DMS114 treated with DMSO at 0.1 percent for 48 hours (cell line): ENCODE results near the gene SLTM.
"Not testable (repeated sequence)": the region's sequence is repeated elsewhere in the genome, so short reads cannot be mapped to it uniquely, and the experiment has no call there.

Source experiments
- DNase-seq: peaks from one replicate; lab custom pipeline; 2025; ENCODE audit not compliant: unreplicated experiment; lab: John Stamatoyannopoulos, UW

Gene SLTM

DNA sequence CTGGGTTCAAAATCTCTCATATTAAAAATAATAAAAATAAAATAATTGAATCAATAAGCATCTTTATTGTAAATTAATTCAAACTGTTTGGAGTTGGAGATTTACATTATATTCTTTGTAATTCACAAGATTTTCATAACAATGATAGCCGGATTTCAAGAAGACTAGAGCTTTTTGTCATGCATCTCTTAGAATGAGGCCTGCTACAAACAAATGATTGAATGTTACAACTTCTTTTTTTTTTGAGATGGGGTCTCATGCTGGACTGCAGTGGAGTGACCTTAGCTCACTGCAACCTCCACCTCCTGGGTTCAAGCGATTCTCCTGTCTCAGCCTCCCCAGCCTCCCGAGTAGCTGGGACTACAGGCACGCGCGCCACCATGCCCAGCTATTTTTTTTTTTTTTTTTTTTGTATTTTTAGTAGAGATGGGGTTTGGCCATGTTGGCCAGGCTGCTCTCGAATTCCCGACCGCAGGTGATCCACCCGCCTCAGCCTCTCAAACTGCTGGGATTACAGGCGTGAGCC is 3.5 kb downstream of the SLTM start:
- no peak for DNase-seq

DNA sequence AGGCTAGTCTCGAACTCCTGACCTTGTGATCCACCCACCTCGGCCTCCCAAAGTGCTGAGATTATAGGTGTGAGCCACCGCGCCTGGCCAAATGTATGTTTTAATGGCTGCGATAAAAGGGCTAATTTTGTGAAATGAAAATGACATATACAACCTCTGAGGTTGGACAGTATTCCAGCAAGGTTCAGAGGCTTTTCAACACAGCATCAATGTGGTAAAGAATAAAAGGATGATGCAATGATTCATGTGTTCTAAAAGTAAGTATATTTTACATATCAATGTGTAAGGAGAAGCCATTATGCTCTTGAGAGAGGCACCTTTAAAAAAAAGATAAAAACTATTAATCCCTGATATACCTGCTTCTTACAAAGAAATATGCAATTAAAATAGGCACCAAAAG is 6.7 kb downstream of the SLTM start:
- no peak for DNase-seq

DNA sequence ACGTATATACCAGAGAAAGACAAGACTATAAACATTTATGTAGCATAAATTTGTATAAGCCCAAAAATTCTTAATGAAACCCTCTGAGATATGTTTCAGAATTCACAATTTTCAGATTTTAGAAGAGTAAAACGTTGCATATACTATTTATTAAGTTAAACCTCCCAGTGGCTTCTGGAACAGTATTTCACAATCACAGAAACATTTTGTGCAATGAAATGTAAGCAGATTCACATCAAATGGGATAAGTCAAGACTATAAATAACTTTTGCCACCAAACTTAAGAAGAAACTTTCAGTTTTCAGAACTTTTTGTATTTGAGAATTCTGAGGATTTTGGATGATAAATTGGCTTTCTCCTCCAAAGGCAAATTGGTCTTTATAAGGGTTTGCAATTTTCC is 9.2 kb downstream of the SLTM start:
- DNase-seq = no peak

DNA sequence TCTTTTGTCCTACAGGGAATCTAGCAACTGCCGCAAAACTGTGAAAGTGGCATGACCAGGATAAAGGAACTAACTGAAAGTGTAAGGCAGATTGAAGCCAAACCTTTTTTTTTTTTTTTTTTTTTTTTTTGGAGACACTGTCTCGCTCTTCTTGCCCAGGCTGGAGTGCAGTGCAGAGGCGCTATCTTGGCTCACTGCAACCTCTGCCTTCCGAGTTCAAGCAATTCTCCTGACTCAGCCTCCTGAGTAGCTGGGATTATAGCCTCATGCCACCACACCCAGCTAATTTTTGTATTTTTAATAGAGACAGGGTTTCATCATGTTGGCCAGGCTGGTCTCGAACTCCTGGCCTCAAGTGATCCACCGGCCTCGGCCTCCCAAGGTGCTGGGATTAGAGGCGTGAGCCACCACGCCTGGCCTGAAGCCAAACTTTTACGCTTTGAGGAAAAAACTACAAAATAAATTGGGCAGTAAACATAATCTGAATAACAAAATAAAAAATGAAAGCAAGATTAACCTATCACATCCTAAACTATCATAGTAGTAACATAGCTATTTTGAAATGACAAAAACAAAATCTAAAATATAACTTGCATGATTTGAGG is 9.7 kb downstream of the SLTM start:
- no peak for DNase-seq

DNA sequence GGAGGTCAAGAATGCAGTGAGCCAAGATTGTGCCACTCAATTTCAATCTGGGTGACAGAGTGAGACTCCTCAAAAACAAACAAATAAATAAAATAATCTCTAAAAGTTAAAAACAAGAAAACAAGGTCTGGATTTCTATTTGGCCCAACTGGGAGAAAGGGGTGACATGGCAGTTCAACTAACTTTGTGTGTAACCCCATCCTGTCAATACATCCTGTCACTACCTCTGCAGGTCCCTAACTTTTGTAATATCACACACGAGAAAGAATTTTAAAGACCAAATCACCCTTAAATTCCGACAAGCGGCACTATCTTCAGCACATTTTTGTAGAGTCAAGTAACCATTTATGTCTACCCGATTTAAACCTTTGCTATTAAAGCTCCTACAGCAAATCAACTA is 10.2 kb downstream of the SLTM start:
- no peak for DNase-seq

DNA sequence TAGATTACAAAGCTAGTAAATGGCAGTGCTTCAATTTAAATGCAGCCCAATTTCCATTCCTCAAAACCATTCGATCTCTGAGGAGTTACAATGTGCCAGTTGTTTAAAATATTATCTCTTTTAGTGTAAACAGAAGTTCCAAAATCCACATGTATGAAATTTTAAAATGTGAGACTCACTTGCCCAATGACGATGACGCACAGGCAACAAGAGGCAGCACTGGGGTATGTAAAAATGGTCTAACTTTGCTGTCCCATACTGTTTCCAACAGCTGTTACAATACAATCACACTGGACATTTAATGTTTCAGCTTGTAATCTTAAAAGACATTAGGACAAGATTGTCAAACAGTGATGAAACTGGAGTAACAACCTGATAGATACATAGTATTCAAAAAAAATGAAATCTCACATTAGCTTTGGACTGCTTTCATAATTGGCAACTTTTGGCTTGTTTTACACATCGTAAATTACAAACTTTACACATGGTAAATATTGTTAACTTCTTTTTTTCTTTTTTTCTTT is 12.2 kb downstream of the SLTM start:
- DNase-seq = no peak

DNA sequence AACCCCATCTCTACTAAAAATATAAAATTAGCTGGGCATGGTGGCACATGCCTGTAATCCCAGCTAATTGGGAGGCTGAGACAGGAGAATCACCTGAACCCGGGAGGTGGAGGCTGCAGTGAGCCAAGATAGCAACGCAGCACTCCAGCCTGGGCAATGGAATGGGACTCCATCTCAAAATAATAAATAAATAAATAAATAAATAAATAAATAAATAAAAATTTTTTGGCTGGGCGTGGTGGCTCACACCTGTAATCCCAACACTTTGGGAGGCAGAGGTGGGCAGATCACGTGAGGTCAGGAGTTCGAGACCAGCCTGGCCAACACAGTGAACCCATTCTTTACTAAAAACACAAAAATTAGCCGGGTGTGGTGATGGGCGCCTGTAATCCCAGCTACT is 13.0 kb downstream of the SLTM start:
- DNase-seq = not testable (repeated sequence)

DNA sequence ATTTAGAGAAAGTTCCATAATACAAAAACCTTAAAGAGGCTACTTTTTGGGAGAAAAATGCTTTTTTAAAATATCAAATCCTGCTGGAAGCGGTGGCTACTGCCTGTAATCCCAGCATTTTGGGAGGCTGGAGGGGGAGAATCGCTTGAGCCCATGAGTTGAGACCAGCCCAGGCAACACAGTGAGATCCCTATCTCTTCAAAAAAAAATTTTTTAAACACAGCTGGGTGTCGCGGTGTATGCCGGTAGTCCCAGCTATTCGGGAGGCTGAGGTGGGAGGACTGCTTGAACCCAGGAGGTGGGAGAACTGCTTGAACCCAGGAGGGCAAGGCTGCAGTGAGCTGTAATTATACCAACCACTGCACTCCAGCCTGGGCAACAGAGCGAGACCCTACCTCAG is 14.2 kb downstream of the SLTM start:
- DNase-seq = no peak

DNA sequence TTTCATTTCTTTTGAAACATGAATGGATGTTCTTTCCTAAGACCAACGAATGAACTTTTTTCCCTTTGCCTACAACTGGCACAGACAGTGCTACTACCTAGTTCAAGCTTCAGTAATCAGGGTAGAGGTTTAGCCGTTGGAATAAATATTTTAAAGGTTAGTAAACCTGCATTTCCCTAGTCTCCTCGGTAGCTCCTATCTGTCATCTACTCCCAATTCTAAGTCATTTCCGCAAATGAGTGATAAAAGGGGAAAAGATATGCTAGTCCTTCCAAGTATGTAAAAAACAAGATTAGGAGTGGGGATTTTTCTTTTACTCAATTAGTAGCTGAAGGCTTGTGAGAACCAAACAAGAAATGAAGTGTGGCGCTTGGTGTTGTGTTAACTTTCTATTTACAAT is 15.2 kb downstream of the SLTM start:
- no peak for DNase-seq

DNA sequence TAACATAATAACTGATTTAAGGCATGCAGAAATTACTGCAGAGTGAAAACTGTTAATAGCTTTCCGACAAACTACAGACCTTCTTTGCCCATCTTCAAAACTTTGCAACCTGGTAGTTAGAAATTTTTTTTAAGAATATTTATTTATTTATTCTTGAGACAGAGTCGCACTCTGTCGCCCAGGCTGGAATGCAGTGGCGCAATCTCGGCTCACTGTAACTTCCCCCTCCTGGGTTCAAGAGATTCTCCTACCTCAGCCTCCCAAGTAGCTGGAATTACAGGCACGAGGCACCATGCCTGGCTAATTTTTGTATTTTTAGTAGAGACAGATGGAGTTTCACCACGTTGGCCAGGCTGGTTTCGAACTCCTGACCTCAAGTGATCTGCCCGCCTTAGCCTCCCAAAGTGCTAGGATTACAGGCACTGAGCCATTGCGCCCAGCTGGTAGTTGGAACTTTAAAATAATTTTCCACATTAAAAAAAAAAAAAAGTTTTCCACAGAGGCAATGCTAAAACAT is 15.8 kb downstream of the SLTM start:
- DNase-seq = not testable (repeated sequence)

DNA sequence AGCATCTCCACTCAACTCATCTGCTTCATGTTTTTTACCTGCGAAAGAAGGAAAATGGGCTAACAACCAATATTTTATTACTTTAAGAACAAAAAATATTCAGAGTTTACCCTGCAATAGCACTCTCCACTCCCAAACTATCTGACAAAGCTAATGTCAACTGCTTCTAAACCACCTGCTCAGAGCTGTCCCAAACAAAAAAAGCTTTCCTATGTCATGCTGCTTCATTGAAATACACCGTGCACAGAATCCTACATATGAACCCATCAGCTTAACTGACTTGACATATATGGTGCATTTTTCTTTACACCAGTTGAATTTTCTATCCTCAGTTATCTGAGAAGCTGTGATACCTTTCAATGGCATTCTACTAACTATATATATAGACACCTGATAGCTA is 16.5 kb downstream of the SLTM start:
- no peak for DNase-seq

DNA sequence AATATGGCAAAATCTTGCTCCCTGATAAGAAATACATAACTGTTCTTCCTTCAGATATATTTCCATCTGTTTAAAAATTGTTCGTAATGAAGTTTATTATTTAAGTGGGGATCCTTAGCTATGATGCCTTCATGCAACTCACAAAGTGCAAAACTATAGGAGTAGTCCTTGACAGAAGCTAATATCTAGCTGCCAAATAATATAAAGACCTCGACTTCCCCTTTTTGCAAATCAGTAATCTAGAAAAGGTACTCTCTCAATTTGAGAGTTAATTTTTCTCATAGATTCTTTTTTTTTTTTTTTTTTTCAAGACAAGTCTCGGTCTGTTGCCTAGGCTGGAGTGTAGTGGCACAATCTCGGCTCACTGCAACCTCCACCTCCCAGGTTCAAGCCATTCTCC is 23.0 kb downstream of the SLTM start:
- DNase-seq = no peak

DNA sequence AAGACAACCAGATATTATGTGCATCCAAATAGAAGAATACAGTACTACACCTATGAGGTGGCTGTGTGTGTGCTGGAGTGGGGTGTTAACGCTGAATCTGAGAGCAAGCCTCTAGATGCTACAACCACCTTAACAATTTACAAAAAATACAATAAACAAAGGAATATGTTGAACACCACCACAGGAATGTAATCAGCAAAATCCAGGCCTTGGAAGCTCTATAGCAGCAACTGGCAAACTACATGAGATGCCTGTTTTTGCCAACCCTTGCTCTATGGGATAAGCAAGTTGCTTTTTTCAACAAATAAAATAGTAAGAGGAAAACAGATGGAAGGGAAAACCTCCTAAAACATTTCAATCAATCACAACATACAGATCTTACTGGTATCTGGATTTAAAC is 23.9 kb downstream of the SLTM start:
- no peak for DNase-seq

DNA sequence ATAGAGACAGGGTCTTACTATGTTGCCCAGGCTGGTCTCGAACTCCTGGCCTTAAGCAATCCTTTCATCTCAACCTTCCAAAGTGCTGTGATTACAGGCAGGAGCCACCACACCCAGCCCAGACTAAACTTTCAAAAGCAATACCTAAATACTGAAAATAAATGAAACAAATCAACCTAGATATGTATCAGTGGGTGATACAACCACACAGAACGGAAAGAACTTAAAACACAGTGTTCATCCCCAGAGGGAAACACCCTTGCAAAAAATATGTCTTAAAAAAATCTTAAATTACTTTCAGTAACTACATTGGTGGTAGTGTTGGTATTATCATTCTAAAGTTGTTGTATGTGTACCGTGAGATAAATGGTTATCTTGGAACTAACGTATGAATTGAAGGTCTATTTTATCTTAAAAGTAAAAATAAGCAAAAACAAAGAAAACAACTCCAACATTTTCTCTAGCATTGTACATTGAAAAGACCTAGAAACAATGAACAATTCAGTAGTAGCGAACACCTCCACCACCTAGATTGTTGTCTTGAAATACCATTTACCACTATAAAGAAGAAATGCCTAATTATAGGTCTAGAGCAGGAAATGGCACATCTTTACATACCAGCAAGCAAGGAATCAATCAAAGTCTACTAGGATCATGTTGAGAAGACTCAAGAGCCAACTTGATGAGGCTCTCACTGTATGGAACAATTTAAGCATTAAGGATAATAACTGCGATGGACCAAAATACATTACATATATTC is 24.7 kb downstream of the SLTM start:
- DNase-seq = no peak

DNA sequence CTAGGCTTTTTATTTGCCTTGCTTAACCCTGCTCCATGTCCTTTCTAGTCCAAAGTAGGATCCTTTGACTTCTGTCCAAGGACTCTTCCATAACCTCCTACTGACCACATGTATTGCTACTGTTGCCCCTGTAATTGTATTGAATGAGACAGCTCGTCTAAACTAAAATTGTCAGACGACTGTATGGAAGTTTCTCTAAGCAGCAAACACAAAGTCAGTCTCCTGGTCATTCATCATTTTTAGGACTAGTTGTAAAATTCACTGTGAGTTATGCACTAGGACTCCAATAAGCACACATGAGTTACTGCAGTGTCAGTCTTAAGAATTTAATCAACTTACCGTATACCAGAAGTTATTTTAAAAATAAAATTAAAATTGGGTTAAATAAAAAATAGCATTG is 32.8 kb downstream of the SLTM start:
- no peak for DNase-seq

DNA sequence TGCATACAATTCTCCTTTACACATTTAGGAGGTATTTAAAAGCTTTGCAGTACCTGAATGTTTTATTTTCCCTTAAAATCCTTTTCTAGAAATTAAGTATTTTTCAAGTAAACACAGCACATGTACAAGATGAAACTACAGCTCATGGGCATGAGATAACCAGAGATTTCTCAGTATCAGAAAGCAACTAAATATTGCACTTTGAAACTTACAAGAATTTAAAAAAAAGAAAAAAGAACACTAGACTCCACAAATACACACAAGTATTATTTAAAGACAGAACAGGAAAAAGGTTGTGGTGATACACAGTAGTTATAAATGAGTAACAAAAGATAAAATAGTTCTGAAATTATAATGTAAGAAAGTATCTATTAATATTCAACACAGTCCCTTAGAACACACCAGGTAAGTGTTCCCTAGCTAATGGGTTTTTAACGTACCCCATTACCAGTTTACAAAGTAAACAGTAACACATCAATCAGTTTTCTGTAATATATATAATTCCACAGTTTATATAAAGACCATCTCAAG is 35.3 kb downstream of the SLTM start:
- no peak for DNase-seq

DNA sequence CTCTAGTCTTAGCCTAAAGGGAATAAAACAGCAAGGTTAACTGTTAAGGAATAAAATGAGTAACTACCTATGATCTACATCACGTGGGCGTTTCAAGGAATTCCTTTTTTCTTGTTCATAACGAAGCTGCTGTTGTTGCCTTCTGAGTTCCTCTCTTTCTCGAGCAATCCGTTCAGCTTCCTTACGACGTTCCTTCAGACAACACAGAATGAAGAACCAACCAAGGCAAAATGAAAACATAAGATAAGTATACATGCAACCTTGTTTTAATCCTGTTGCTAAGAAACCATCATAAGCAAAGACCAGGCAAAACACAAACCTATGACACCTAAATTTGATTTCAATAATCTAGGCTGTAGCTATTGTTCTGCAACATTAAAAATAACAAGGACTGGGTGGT is 44.1 kb downstream of the SLTM start:
- no peak for DNase-seq

DNA sequence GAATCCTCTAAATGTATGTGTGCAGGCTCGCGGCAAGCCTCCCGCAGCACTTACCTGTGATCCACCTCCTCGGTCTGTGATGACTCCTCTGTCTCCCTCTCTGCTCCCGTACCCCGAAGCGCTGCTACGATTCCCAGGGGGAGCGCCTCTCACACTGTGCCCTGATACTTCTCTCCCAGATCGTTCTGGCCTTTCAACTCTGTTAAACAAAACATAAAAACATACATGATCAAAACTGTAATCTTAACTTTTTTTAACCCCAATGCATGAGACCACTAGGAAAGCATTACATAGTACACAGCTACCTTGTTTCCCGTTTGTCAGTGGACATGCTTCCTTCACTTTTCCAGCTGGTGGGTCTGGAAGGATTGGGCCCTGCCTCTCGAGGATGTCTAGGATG is 46.6 kb downstream of the SLTM start:
- DNase-seq = no peak

DNA sequence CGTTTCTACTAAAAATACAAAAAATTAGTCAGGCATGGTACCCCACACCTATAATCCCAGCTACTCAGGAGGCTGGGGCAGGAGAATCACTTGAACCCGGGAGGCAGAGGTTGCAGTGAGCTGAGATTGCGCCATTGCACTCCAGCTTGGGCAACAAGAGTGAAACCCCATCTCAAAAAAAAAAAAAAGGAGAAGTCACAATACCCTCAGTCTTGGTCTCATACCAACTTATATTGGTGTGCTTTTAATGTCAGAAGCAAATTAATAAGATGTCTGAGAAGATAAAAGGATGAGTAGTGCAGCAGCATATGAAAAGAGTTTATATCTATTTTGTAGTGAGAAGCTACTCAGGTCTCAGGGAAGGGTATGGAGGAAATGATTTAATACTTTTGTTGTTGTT is 49.6 kb downstream of the SLTM start:
- not testable (repeated sequence) for DNase-seq

DNA sequence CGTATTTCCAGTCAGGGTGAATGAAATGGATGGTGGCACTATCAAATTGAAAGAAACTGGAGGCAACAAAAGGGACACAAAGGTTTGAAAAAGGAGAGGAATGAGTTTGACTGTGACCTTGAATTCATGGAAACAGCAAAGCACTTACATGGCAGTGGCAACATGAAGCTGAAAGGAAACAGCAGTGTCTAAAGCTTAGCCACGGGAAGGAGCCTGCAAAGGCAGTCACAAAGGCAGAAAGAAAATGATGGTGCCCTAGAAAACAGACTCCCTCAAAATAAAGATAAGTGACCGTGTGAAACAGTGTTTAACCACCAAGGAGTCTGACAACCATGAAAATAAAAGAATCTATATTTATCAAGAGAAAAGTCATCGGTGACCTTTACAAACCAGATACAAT is 51.2 kb downstream of the SLTM start:
- DNase-seq = no peak

DNA sequence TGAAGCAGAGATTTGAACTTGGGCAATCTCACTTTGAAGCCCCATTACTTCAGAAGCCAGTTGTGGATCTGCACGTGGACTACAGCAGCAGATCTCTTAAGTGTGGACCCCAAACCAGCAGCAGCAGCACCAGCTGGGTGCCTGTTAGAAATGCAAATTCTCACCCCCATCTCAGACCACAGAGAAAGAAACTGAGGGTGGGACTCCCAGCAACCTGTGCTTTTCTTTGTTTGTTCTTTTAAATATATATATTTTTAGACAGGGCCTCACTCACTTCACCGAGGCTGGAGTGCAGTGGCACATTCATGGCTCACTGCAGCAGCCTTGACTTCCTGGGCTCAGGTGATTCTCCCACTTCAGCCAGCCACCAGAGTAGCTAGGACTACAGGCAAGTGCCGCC is 53.2 kb downstream of the SLTM start:
- no peak for DNase-seq
